ENCODE results near the gene SOX18.
"Not testable (repeated sequence)": the region's sequence is repeated elsewhere in the genome, so short reads cannot be mapped to it uniquely, and the experiment has no call there.

Gene SOX18

DNA sequence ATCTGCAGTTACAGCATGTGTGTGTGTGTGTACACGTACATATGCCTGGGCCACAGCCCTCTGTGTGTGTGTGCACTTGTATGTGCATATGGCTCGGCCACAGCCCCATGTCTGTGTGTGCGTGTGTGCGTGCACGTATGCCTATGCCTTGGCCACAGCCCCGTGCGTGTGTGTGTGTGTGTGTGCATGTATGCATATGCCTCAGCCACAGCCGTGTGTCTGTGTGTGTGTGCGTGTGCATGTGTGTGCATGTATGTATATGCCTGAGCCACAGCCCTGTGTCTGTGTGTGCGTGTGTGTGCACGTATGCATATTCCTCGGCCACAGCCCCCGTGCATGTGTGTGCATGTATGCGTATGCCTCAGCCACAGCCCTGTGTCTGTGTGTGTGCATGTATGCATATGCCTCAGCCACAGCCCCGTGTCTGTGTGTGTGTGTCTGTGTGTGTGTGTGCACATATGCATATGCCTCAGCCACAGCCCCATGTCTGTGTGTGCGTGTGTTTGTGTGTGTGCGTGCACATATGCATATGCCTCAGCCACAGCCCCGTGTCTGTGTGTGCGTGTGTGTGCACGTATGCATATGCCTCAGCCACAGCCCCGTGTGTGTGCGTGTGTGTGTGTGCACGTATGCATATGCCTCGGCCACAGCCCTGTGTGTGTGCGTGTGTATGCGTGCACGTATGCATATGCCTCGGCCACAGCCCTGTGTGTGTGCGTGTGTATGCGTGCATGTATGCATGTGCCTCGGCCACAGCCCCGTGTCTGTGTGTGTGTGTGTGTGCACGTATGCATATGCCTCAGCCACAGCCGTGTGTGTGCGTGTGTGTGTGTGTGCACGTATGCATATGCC is 28.1 kb downstream of the SOX18 start:
- DNase-seq: no peak

DNA sequence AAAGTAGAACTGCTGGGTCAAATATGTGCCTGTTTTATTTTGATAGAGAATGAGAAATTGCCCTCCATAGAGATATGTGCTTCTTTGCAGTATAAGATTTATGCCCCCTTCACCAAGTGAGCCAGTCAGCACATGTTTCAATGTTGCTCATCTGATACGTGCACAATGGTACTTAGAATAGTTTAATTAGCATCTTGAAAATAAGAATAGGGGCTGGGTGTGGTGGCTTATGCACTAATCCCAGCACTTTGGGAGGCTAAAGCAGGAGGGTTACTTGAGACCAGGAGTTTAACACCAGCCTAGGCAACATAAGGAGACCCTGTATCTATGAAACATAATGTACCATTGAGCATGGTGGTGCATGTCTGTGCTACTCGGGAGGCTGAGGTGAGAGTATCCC is 33.8 kb downstream of the SOX18 start:
- no peak for DNase-seq

DNA sequence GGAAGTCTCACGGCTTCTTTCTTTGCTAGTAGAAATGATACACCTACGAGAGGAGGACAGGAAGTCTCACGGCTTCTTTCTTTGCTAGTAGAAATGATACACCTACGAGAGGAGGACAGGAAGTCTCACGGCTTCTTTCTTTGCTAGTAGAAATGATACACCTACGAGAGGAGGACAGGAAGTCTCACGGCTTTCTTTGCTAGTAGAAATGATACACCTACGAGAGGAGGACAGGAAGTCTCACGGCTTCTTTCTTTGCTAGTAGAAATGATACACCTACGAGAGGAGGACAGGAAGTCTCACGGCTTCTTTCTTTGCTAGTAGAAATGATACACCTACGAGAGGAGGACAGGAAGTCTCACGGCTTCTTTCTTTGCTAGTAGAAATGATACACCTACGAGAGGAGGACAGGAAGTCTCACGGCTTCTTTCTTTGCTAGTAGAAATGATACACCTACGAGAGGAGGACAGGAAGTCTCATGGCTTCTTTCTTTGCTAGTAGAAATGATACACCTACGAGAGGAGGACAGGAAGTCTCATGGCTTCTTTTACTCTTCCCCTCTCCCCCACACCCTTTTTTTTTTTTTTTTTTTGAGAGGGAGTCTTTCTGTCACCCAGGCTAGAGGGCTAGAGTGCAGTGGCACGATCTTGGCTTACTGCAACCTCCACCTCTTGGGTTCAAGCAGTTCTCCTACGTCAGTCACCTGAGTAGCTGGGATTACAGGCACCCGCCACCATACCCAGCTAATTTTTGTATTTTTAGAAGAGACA is 36.9 kb downstream of the SOX18 start:
- not testable (repeated sequence) for DNase-seq

DNA sequence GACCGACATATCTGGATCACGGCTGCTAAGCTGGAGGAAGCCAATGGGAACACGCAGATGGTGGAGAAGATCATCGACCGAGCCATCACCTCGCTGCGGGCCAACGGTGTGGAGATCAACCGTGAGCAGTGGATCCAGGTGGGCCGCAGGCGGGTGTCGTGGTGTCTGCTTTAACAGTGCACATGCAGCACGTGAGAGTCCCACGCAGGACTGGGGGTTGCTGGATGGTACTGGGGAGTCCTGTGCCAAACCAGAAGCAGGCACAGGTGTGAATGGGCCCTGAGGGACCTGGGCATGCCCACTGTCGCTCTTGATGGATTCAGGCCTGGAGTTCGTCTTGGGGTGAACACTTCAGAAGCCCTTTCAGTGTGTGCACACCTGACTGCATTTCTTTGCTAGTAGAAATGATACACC is 38.1 kb downstream of the SOX18 start:
- no peak for DNase-seq

DNA sequence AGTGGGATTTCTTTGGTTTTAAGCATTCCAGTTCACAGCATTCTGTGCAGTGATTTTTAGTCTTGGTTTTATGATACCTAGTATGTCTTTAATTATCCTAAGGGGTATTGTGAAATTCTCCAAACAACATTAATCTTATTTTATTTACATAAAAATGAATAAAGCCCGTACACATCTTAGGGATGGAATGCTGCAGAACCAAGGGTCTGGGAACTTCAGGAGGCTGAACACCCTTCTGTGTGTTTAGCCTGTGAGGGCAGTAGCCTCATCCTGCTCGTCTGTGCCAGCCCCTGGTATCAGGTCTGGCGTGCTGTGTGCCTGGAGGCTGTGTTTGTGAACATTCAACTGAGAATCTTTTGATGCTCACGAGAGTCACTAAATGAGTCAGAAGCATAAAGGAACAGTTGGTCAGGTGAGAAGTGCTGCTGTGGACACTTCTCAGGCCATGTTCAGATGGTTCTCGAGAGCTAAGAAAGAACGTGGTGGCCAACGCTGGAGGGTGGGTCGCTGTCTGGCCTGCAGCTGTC is 38.7 kb downstream of the SOX18 start:
- no peak for DNase-seq

DNA sequence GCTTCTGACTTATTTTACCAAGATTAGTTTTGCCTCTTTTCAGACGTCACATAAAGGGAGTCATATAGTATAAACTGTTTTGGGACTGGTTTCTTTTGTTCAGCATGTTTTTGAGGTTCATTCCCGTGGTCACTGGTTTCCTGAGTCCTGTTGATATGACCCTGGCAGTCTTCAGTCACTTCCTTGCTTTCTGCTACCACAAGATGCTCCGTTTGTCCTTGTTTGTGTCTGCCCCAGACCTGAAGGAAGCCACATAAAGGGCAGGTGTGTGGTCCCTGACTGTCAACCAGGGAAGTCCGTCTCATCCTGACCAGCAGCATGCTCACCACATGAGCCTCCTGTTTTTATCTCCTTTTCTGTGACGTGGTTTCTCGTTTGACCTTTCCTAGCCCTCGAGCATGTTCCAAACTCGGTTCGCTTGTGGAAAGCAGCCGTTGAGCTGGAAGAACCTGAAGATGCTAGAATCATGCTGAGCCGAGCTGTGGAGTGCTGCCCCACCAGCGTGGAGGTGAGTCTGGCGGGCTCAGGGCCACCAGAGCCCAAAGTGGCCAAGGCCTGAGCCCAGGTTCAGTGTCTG is 39.5 kb downstream of the SOX18 start:
- no peak for DNase-seq

DNA sequence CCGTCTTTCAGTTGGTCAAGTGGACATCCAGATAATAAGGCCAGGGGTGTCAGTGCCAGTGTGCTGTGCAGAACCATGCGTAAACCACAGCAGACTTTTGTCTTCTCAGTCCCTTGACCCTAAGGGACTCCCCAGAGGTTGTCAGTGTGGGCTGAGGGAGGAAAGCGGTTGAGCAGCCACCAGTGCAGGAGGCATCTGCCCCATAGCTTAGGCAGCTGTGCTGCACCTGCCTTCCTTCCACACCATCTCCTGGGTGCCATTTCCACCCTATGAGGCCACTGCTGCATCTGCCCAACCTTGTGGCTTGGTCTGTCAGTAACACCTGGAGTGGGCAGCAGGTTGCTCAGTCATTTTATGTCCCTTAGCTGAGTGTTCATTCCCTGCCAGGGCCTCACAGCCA is 42.5 kb downstream of the SOX18 start:
- no peak for DNase-seq

DNA sequence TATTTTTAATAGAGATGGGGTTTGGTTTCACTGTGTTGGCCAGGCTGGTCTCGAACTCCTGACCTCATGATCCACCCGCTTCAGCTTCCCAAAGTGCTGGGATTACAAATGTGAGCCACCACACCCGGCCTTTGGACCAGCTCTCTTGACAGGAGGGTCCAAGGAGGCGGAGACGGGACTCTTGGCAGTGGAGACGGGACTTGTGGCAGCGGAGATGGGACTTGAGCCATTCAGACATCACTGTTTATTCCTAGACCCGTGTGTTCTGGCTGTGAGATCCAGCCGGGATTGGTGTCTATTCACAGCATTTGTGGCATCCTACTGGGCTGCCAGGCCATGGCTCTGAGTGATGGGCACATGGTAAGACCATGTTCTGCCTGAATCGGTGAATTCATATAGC is 42.9 kb downstream of the SOX18 start:
- no peak for DNase-seq

DNA sequence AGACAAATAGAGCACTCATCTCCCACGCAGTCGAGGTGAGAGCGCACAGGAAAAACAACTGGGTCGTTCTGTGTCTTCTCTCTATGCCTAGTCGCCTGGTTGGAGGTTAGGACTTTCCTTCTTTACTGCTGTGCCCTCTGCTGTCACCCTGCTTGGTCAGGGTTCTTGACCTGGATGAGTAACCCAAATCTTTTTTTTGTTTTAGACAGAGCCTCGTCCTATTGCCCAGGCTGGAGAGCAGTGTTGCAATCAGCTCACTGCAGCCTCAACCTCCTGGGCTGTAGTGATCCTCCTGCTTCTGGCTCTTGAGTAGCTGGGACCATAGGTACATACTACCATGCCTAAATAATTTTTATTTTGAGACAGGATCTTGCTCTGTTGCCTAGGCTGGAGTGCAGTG is 44.0 kb downstream of the SOX18 start:
- no peak for DNase-seq

DNA sequence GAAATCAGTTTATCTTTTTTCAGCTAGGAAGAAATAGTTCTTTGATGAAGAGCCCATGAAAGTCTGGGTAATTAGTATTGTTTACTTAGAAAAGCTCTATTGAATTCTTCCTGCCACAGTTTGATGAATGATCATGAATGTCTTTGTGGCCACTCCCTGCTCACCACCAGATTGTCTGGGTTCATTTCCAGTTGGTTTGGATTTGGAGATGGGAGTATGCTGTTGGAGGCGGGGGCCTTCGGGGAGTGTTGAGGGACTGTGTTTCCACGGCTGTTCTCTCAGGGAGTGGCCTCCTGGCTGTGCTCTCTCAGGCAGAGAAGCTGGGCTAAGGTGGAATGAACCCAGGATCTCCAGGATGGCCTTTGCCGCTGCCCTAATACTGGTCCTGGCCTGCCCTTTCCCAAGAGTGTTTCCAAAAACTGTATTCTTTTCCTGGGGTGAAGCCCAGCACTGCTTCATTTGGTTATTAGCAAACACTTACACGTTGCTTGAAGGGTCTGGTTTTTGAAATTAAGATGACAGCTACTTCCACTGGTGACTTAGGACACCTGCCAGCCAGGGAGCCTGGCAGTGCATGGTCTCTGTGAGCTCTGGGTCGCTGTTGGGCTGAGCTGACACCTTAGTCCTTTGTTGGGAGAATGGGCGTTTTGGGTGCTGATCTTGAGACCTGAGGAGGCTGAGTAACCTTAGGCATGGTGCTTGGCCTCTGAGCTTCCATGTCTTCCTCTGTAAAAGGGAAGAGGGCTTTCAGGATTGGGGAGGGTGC is 45.3 kb downstream of the SOX18 start:
- DNase-seq: no peak

DNA sequence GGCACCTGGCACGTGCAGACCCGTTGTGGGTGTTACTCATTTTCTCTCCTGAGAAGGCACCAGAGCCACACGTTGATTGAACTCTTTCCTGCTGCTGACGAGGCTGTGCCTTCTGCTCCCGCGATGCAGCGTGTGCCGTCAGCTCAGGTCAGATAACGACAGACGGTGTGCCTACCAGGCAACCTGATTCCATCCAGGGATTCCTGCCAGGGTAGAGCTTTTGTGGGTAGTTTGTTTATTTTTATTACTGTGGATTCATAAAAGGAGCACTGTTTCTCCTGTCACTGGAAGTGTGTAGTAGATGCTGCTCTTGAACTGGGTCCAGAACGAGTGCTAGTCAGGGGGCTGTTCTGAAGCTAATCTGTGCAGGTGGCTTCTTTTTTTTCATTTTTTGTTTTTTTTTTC is 47.8 kb downstream of the SOX18 start:
- DNase-seq: no peak

DNA sequence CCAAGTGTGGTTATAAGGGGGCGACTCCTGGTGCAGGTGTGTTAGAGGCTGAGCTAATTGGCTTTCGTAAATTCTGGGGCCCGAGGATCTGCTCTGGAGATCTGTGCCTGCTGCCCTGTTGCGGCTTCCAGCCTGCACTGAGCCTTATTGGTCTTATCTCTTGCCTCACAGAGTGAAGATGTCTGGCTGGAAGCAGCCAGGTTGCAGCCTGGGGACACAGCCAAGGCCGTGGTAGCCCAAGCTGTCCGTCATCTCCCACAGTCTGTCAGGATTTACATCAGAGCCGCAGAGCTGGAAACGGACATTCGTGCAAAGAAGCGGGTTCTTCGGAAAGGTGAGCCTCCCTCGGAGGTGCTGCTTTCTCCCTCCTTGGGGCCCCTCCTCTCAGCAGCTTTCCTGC is 48.5 kb downstream of the SOX18 start:
- no peak for DNase-seq

Data from suppressor macrophage (primary cell).